Activated T-cell treated with anti-CD3 and anti-CD28 coated beads for 1 hour (primary cell): ENCODE measurements around the gene OR5K1.
A peak's percentile ranks its signal among the peaks of the same experiment; 100 is the strongest.

Experiments
- DNase-seq: peaks from one replicate; pipeline ENCODE4 v3.0.0-alpha.2; 2020; ENCODE audit warnings: low read depth

The OR5K1 gene

DNA sequence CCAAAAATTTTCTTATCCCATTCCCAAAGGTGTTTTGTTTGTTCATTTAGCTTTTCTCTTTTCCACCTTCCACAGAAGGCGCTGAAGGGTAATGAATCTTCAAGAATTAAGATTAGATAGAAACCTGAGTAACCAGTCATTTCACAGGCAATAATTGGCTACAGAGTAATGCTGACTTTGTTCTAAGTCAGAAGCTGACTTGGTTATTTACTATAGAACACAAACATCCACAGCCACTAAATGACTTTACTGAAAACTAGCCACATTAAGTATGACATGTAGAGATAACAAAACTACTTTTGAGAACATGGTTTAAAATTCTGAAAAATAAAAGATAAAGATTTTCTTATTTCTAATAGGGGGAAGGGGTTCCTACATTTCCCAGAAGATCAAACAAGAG lies 51.9 kb downstream of the OR5K1 start:
- DNase-seq = no peak

DNA sequence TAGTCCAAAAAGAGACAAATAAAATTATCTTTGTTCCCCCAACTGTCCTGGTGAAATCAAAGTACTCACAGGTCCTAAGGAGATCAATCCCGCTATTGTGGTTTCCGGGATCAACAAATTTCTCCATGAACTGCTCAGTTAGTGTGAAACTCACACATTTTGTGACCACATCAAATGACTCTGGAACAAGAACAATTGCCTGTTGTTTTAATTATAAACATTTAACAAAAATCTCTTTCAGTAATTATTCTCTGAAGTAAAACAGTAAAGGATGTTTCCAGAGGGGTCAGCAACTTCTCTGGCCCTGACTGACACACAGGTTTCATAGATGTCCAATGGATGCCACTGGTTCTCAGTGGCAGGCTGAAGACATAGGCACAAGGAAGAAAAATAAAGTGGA lies 55.8 kb downstream of the OR5K1 start:
- DNase-seq = no peak

DNA sequence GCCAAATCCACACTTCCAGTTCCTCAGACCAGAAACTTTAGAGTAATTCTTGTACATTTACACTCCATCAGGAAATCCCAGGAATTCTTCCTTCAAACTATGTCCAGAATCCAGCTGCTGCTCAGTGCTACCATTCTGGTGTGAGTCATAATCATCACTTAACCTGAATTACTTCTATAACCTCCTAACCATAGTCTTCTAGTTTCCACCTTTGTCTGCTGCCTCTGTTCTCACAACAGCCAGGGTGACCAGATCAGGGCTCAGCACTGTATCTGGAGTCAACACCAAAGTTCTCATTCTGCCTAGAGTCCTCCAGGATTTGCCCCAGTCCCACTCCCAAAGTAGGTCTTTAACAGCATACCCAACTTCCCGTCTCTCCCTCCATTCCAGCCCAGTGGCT lies 56.4 kb downstream of the OR5K1 start:
- DNase-seq = no peak

DNA sequence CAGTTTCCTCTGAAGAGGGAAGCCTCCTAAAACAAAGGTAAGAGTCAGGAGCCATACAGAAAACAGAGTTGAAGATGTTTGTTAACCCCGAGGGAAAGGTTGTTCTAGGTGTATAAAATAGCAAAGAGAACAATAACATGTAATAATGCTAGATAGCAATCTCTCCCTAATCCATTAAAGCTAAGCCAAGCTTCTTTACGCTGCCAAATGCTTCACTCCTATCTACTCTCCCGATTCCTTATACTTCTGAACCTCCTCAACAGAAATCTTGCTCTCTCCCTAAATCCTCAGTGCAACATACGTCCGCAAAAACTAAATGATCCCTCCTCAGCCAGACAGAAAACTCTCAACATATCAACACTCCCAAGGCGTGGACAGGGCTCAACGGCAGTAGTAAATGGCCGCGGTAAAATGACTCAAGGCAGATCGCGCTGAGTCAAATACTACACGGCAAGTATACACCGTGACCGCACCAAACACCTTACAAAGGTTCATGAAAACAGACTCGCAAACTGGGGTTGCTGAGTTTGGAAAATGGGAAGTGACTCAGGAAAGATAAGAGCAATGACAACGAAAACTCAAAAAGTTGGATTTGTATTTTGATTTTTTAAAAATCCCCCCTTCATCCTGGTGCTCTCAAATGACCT lies 59.0 kb downstream of the OR5K1 start:
- peak; percentile 20 for DNase-seq
